ENCODE measurements around the gene ARHGEF33. TPM values are rescaled to one million over a fixed set of nuclear protein-coding genes. Genes with fewer than 3 reads are reported as not detected.

ARHGEF33 gene
- total RNA-seq, 1 donor from 2014 or later: 0.83 TPM

DNA sequence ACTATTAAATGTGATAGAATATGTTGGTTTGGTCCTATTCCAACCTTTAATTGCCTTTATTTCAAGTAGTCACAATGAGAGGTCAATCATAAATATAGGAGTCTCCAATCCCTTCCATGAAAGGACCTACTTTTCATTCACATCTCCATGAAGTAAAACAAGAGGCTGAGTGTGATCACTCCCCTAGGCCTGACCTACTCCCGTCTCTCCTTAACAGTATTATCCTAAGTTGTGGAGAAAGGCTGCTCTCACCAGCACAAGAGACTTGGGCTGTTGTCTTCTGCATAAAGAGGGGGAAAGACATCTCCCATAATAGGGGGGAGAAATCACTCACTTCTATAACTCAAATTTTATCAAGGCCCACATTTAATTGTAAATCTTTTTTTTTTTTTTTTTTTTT lies 125.7 kb downstream of the ARHGEF33 start:
- Mint-ChIP-seq H3K4me3 (no peak overlapping the region), H3K36me3 (peaks cover 18% of the 10 kb centered on the region), H3K4me1 (no peaks in the 10 kb centered on the region), H3K27me3 (ENCODE audit: low read depth) (no peaks in the 10 kb centered on the region), H3K27ac (no peak overlapping the region), H3K9me3 (no peaks in the 10 kb centered on the region)
- TF ChIP-seq, protein P1, sequence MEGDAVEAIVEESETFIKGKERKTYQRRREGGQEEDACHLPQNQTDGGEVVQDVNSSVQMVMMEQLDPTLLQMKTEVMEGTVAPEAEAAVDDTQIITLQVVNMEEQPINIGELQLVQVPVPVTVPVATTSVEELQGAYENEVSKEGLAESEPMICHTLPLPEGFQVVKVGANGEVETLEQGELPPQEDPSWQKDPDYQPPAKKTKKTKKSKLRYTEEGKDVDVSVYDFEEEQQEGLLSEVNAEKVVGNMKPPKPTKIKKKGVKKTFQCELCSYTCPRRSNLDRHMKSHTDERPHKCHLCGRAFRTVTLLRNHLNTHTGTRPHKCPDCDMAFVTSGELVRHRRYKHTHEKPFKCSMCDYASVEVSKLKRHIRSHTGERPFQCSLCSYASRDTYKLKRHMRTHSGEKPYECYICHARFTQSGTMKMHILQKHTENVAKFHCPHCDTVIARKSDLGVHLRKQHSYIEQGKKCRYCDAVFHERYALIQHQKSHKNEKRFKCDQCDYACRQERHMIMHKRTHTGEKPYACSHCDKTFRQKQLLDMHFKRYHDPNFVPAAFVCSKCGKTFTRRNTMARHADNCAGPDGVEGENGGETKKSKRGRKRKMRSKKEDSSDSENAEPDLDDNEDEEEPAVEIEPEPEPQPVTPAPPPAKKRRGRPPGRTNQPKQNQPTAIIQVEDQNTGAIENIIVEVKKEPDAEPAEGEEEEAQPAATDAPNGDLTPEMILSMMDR (IDR thresholded peaks at IDR 0.05; ENCODE audit: unreplicated experiment): no peak
- DNase-seq (ENCODE audit: low spot score in 2 of 2, unreplicated experiment in 2 of 2): no peak

DNA sequence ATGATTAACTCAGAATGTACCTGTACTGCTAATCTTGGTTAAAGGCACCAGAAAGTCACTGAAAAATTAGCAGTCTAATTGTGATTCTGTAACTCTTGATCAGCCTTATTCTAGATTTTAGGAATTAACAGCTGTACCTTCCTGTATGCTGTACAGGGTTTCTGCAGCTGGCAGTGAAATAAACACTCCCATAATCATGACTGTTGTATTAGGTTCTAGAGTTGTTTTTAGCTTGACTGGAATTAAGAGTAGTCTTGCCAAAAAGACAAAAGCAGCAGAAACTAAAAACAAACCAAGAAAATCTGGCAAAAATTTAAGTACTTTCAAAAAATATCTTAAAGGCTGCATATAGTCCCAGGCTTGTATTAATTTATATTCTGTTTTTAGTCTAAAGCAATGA lies 127.7 kb downstream of the ARHGEF33 start:
- TF ChIP-seq, protein P1 (IDR thresholded peaks at IDR 0.05; ENCODE audit: unreplicated experiment): no peak
- Mint-ChIP-seq H3K36me3 (peaks cover 8% of the 10 kb centered on the region), H3K27me3 (ENCODE audit: low read depth) (no peaks in the 10 kb centered on the region)

DNA sequence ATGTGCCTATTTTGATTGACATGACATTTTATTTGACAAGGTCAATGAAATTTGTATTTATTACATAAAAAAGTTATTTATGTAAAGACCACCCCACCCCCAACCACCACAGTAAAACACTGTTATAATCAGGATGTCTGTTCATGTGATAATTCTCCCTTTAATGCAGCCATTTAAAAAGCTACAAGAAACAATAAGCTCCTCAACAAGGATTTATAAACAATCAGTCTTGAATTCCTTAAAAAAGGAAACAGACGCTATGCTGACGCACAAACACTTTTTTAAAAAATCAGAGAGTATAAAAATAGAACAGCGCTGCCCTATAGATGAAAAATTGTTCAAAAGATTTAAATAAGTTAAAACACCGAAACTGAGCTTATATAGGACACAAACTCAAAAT lies 129.0 kb downstream of the ARHGEF33 start:
- Mint-ChIP-seq H3K4me3 (no peak overlapping the region), H3K9me3 (no peaks in the 10 kb centered on the region), H3K4me1 (no peaks in the 10 kb centered on the region), H3K27ac (no peak overlapping the region), H3K36me3 (peaks cover 6% of the 10 kb centered on the region), H3K27me3 (ENCODE audit: low read depth) (no peaks in the 10 kb centered on the region)
- no peak for DNase-seq (ENCODE audit: low spot score in 2 of 2, unreplicated experiment in 2 of 2)
- TF ChIP-seq, protein P1 (IDR thresholded peaks at IDR 0.05; ENCODE audit: unreplicated experiment): no peak

More for the DNA sequence above, 127.7 kb downstream of the ARHGEF33 start:
- H3K9me3 Mint-ChIP-seq: no peaks in the 10 kb centered on the region
- no peaks in the 10 kb centered on the region for H3K4me1 Mint-ChIP-seq
- no peak overlapping the region for H3K4me3 Mint-ChIP-seq
- no peak overlapping the region for H3K27ac Mint-ChIP-seq
- no peak for DNase-seq (ENCODE audit: low spot score in 2 of 2, unreplicated experiment in 2 of 2)

DNA sequence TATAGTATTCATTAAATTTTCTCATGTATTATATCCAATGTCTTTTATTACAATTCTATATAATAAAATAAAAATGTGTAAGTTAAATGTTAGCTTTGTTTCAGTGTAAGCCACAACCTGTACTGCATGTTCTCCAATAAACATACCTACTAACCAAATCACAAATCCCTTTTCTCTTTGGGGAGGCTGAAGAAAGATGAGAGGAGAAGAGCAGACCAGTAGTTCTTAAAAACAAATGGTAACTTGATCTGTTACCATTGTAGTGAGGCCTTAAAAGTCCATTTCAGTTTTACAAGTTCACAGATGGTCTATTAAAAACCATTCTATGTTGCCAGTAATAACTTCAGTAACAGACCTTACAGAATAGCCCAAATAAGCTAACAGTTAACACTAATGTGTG lies 130.7 kb downstream of the ARHGEF33 start:
- H3K36me3 Mint-ChIP-seq: peaks cover 5% of the 10 kb centered on the region
- TF ChIP-seq, protein P1 (IDR thresholded peaks at IDR 0.05; ENCODE audit: unreplicated experiment): no peak

DNA sequence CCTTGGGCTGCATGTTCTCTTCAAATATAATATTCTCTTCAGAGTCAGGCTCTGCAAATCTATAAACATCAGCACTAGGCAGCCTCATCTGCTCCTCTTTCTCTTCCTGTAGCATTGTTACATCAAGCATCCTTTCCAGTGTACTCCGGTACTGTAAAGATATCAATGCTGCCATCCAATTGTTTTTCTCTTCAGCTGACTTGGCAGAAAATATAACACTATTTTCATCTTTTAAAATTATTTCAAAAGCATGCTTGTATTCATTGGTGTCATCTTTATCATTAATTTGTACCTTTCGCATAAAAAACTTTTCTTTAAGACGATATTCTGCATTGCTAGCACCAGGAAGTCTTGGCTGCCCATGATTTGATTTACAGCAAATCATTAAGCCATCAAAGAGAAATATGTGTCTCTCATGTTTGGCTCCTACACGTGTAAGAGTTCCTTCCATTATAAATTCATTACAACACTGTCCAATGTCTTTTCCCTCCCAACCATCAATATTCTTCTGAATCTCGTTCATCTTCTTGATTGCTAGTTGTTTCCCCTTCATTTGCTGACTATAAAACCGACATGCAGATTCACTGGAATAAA lies 133.1 kb downstream of the ARHGEF33 start:
- no peaks in the 10 kb centered on the region for H3K4me1 Mint-ChIP-seq
- H3K27ac Mint-ChIP-seq: peak overlapping the region; percentile 30
- no peaks in the 10 kb centered on the region for H3K27me3 Mint-ChIP-seq (ENCODE audit: low read depth)
- no peaks in the 10 kb centered on the region for H3K9me3 Mint-ChIP-seq
- peaks cover 5% of the 10 kb centered on the region for H3K36me3 Mint-ChIP-seq
- no peak overlapping the region for H3K4me3 Mint-ChIP-seq
- no peak for DNase-seq (ENCODE audit: low spot score in 2 of 2, unreplicated experiment in 2 of 2)
- TF ChIP-seq, protein P1 (IDR thresholded peaks at IDR 0.05; ENCODE audit: unreplicated experiment): no peak

More for the DNA sequence above, 130.7 kb downstream of the ARHGEF33 start:
- Mint-ChIP-seq H3K27me3 (ENCODE audit: low read depth) (no peaks in the 10 kb centered on the region), H3K27ac (no peak overlapping the region), H3K4me3 (no peak overlapping the region), H3K9me3 (no peaks in the 10 kb centered on the region), H3K4me1 (no peaks in the 10 kb centered on the region)
- DNase-seq (ENCODE audit: low spot score in 2 of 2, unreplicated experiment in 2 of 2): no peak

DNA sequence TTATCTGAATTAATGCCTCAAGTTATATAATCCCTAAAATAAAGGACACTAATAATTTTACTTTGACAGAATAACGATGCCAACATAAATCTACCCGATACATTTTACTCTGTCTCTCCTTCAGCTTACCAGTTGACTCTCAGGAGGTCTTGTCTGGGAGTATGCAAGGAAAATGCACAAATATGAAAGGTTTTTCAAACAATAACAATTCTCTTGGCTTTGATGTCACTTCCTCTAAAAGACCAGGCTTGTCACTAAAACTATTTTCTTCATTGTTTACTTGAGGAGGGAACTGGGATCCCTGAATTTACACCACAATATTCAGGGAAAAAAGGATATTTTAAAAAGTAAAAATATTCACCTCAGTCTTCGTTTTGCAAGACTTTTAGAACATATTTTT lies 134.0 kb downstream of the ARHGEF33 start:
- Mint-ChIP-seq H3K27ac (no peak overlapping the region), H3K27me3 (ENCODE audit: low read depth) (no peaks in the 10 kb centered on the region), H3K36me3 (peaks cover 8% of the 10 kb centered on the region), H3K4me3 (no peak overlapping the region), H3K9me3 (no peaks in the 10 kb centered on the region), H3K4me1 (no peaks in the 10 kb centered on the region)
- TF ChIP-seq, protein P1 (IDR thresholded peaks at IDR 0.05; ENCODE audit: unreplicated experiment): no peak
- no peak for DNase-seq (ENCODE audit: low spot score in 2 of 2, unreplicated experiment in 2 of 2)
